ENCODE results near the gene TMEM144. TPM values are rescaled to one million over a fixed set of nuclear protein-coding genes. Genes with fewer than 3 reads are reported as not detected.

Gene TMEM144
- total RNA-seq, 4 donors from 2014 or later, result 3.8 to 9.7 (median 5.0) TPM

DNA sequence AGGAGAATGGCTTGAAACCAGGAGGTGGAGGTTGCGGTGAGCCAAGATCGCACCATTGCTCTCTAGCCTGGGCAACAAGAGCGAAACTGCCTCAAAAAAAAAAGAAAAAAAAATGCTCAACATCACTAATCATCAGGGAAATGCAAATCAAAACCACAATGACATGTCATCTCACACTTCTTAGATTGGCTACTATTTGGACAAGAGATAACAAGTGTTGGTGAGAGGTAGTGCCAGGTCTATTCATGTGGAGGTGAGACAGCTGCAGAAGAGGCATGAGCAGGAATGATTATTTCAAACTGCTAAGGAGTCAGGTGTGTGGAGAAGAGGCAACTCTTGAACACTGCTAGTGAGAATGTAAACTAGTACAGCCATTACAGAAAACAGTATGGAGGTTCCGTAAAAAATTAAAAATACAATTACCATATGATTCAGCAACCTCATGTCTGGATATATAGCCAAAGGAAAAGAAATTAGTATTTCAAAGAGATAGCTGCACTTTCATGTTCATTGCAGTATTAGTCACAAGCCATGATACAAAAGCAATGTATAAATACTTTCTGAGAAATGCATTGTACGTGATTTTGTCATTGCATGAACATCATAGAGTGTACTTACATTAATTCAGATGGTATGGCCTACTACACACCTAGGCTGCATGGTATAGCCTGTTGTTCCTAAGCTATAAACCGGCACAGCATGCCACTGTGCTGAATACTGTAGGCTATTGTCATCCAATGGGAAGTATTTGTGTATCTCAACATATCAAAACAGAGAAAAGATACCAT, 75.3 kb downstream of the TMEM144 start:
- Histone ChIP-seq H3K27ac (no peak overlapping the region), H3K9me3 (no peaks in the 10 kb centered on the region), H3K27me3 (no peaks in the 10 kb centered on the region), H3K36me3 (no peaks in the 10 kb centered on the region), H3K4me1 (no peaks in the 10 kb centered on the region), H3K4me3 (no peak overlapping the region)
- intact Hi-C loops (cut with DNase I; ENCODE audit: low total_unique reads), result no loop called here
- DNase-seq, result no peak
- TF ChIP-seq POLR2A (IDR thresholded peaks at IDR 0.05), result no peak
- TF ChIP-seq, protein P1, sequence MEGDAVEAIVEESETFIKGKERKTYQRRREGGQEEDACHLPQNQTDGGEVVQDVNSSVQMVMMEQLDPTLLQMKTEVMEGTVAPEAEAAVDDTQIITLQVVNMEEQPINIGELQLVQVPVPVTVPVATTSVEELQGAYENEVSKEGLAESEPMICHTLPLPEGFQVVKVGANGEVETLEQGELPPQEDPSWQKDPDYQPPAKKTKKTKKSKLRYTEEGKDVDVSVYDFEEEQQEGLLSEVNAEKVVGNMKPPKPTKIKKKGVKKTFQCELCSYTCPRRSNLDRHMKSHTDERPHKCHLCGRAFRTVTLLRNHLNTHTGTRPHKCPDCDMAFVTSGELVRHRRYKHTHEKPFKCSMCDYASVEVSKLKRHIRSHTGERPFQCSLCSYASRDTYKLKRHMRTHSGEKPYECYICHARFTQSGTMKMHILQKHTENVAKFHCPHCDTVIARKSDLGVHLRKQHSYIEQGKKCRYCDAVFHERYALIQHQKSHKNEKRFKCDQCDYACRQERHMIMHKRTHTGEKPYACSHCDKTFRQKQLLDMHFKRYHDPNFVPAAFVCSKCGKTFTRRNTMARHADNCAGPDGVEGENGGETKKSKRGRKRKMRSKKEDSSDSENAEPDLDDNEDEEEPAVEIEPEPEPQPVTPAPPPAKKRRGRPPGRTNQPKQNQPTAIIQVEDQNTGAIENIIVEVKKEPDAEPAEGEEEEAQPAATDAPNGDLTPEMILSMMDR (IDR thresholded peaks at IDR 0.05), result no peak

DNA sequence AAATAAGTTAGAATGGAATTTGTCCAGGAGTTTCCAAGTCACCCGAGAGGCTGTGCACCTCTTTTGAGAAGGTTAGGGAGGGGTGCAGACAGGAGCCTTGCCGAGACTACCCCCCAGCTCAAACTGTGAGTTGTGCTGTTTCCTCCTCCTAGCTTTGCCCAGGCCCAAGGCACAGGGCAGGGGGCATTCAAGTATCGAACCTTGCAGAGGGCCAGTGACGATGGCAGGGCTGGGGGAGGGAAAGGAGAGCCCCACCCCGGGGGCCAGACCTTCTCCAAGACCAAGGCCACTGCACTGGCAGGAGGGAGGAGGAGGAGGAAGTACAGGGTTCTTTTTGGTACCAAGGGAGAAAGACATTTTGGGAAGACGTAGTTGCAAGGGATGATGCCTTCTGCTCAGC, 80.6 kb downstream of the TMEM144 start:
- Histone ChIP-seq H3K27me3 (no peaks in the 10 kb centered on the region), H3K4me3 (no peak overlapping the region), H3K4me1 (no peaks in the 10 kb centered on the region), H3K9me3 (no peaks in the 10 kb centered on the region), H3K27ac (no peak overlapping the region), H3K36me3 (no peaks in the 10 kb centered on the region)
- TF ChIP-seq, protein P1 (IDR thresholded peaks at IDR 0.05), result no peak
- TF ChIP-seq POLR2A (IDR thresholded peaks at IDR 0.05), result no peak
- intact Hi-C loops (cut with DNase I; ENCODE audit: low total_unique reads), result no loop called here
- no peak for DNase-seq

DNA sequence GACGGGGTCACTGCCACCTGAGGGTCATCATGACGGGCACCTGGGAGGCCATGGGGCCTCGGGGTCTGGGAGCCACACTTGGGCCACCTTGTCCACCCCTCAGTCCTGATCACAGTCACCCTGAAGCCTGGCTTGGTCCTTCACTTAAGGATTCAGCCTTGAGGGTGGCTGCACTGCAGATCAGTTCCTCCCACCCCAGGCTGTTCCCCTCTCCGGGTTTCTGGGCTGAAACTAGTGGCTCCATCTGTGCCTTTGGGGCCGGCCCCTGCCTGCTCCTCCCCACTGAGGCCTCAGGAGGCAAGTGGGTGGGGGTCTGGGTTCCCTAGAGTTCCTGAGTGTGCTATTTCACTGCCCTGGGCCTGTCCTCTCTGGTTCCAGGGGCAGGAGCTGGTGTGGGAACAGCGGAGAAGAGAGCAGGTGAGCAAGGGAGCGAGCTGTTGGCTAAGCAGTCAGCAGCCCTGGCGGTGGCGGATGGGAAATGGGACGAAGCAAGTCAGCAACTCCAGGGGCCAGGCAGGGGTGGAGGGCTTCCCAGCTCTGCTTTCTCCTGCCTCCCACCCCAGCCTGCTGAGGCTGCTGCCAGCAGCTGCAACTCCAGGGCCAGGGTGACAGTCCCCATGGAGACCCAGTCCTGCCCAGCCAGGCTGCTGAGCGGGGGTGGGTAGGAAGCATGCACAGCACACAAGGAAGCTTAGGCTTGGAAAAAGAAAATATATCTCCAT, 81.2 kb downstream of the TMEM144 start:
- Histone ChIP-seq H3K4me3 (no peak overlapping the region), H3K4me1 (no peaks in the 10 kb centered on the region), H3K9me3 (no peaks in the 10 kb centered on the region), H3K36me3 (no peaks in the 10 kb centered on the region), H3K27ac (no peak overlapping the region), H3K27me3 (no peaks in the 10 kb centered on the region)
- no peak for DNase-seq
- TF ChIP-seq, protein P1 (IDR thresholded peaks at IDR 0.05), result no peak
- TF ChIP-seq POLR2A (IDR thresholded peaks at IDR 0.05), result no peak
- intact Hi-C loops (cut with DNase I; ENCODE audit: low total_unique reads), result no loop called here

DNA sequence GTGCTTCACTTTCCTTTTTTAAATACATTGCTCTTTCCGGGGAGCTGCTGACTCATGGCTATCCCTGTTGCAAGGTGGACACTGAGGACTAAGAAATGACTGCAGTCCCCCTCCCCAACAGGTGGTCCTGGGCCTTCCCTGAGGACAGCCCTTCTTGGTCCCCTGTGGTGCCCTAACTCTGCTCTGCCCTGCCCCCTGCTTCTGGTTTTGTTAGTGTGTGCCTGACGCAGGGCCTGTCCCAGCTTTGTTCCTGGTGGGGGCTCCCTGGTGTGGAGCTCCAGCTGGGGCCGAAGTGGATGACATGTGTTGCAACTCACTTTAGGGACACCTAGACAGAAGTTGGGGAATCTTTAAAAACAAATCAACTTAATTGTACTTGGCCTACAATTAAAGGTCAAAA, 81.9 kb downstream of the TMEM144 start:
- Histone ChIP-seq H3K36me3 (no peaks in the 10 kb centered on the region), H3K27me3 (no peaks in the 10 kb centered on the region), H3K27ac (no peak overlapping the region), H3K9me3 (no peaks in the 10 kb centered on the region), H3K4me1 (no peaks in the 10 kb centered on the region), H3K4me3 (no peak overlapping the region)
- TF ChIP-seq POLR2A (IDR thresholded peaks at IDR 0.05), result no peak
- TF ChIP-seq, protein P1 (IDR thresholded peaks at IDR 0.05), result no peak
- intact Hi-C loops (cut with DNase I; ENCODE audit: low total_unique reads), result no loop called here
- no peak for DNase-seq

DNA sequence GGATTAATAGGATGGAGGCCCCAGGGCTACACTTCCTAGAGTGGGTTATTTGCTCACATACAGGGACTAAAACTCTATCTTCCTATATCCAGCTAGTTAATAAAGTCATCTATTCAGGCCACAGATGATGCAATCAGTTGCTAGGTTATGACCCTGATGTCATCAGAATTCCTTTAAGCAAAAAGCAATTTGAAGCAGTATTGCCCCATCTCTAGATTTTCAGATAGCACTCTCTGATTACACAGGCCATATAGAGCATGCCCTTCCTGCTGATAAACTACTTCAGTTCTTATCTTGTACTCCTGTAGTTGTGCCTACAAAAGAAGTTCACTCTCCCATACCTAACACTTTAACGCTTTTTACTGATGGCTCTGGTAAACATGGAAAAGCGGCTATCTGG, 84.8 kb downstream of the TMEM144 start:
- Histone ChIP-seq H3K4me3 (no peak overlapping the region), H3K27me3 (no peaks in the 10 kb centered on the region), H3K36me3 (no peaks in the 10 kb centered on the region), H3K27ac (no peak overlapping the region), H3K9me3 (no peaks in the 10 kb centered on the region), H3K4me1 (no peaks in the 10 kb centered on the region)
- intact Hi-C loops (cut with DNase I; ENCODE audit: low total_unique reads), result no loop called here
- DNase-seq, result no peak
- TF ChIP-seq, protein P1 (IDR thresholded peaks at IDR 0.05), result no peak
- TF ChIP-seq POLR2A (IDR thresholded peaks at IDR 0.05), result no peak
